Measurements from ENCODE around the gene TBXAS1. TPM values are rescaled to one million over a fixed set of nuclear protein-coding genes. Genes with fewer than 3 reads are reported as not detected.

TBXAS1 gene
- total and polyA plus RNA-seq, 2 of the 8 experiments (the other 6 are each of a cell fraction or from before 2014, with no cell fraction given), result 0.86 to 2.1 TPM

GRCh38 chr7:139918480-139918879, 89.4 kb downstream of the TBXAS1 start:
- Histone ChIP-seq H3K4me1 (replicated peaks in 1 of 4; ENCODE audit: control insufficient read depth in 3 of 4, insufficient read depth in 4 of 4, low read length in 3 of 4) (no peaks in the 10 kb centered on the region), H4K5ac (ENCODE audit: insufficient read length, low read depth, low read length) (no peak overlapping the region), H3K23ac (ENCODE audit: insufficient read length) (no peak overlapping the region), H3K14ac (ENCODE audit: insufficient read length) (no peak overlapping the region), H2BK5ac (ENCODE audit: low read depth, low read length) (no peak overlapping the region; the same call in 1 of the 2 replicates), H3K36me3 (ENCODE audit: control insufficient read depth in 2 of 4, insufficient read depth in 4 of 4, low read length in 3 of 4) (no peaks in the 10 kb centered on the region), H3K79me2 (ENCODE audit: control insufficient read depth in 1 of 2, insufficient read depth in 2 of 2, low read length in 2 of 2) (no peaks in the 10 kb centered on the region), H4K8ac (ENCODE audit: extremely low read depth, insufficient read depth, low read length) (0 out of 2 replicates have a peak overlapping the region, but pooled peaks have one; percentile 57), H2AK5ac (ENCODE audit: low read depth, low read length) (no peak overlapping the region), H3K23me2 (ENCODE audit: low read depth, low read length) (no peaks in the 10 kb centered on the region; the same call in 1 of the 2 replicates), H3K18ac (ENCODE audit: extremely low read depth, low read length) (no peak overlapping the region), H3K9ac (replicated peaks in 1 of 4; ENCODE audit: extremely low read depth in 1 of 4, low read depth in 3 of 4, low read length in 3 of 4) (no peak overlapping the region), H3K27ac (ENCODE audit: low read depth, low read length) (no peak overlapping the region), H2BK120ac (replicated peaks; ENCODE audit: low read depth, low read length) (no peak overlapping the region), H3K4me2 (ENCODE audit: insufficient read depth in 1 of 2, low read depth in 2 of 2, low read length in 2 of 2) (no peak overlapping the region), H3K4ac (replicated peaks; ENCODE audit: insufficient read length, low read depth, low read length) (no peak overlapping the region), H2BK20ac (ENCODE audit: low read length) (no peak overlapping the region), H3K27me3 (replicated peaks in 1 of 4; ENCODE audit: control insufficient read depth in 3 of 4, extremely low read depth in 1 of 4, insufficient read depth in 3 of 4, low read length in 3 of 4) (no peaks in the 10 kb centered on the region), H2AFZ (ENCODE audit: low read length) (no peak overlapping the region), H3K79me1 (ENCODE audit: low read depth, low read length) (no peaks in the 10 kb centered on the region), H4K91ac (replicated peaks; ENCODE audit: insufficient read length, low read length) (no peak overlapping the region), H2BK12ac (ENCODE audit: low read depth, low read length) (no peak overlapping the region), H2BK15ac (ENCODE audit: low read length) (no peak overlapping the region), H4K20me1 (replicated peaks in 1 of 2; ENCODE audit: control insufficient read depth in 1 of 2, insufficient read depth in 2 of 2, low read length in 2 of 2) (no peaks in the 10 kb centered on the region), H3K56ac (replicated peaks; ENCODE audit: insufficient read length, low read depth, low read length) (no peak overlapping the region), H3K4me3 (ENCODE audit: extremely low read depth in 1 of 4, insufficient read depth in 2 of 4, low read depth in 3 of 4, low read length in 4 of 4) (no peak overlapping the region), H3K9me3 (ENCODE audit: insufficient read depth in 2 of 2, low read depth in 1 of 2, low read length in 1 of 2) (no peaks in the 10 kb centered on the region)
- ChIA-PET CTCF (ENCODE audit: partially characterized antibody) (interaction anchor here (0.5 to 2.0 kb wide), 4 partner anchors 36 to 674 kb away, joined by 3 to 9 read pairs (median 4); no protein-coding TSS in a partner anchor), POLR2A (ENCODE audit: partially characterized antibody) (no interaction called here)
- TF ChIP-seq CEBPB (IDR thresholded peaks at IDR 0.05; ENCODE audit: low read depth, low read length), result no peak
- no peak for TF ChIP-seq RXRA (IDR thresholded peaks at IDR 0.05; ENCODE audit: insufficient read depth, low read depth, low read length)
- TF ChIP-seq RNF2 (IDR thresholded peaks at IDR 0.05; ENCODE audit: borderline replicate concordance, low read depth, low read length, missing control alignments, poor library complexity, severe bottlenecking), result no peak
- 84% methylated on average over 6 of the region's 6 CpGs; no CpG with 5 or more reads in 1 of the 2 experiments for WGBS, 2 experiments (ENCODE audit: extremely low coverage in 1 of 2, insufficient coverage in 1 of 2, insufficient read length in 1 of 2, insufficient replicate concordance in 2 of 2, low coverage in 1 of 2, low lambda C conversion rate in 2 of 2, missing lambda C conversion rate in 1 of 2)
- DNase-seq (ENCODE audit: low read depth in 1 of 2, low spot score in 2 of 2) (no peak), FAIRE-seq (no peak)

Measured in H1 (cell line).